ENCODE measurements around the gene PRICKLE1.
A peak's percentile ranks its signal among the peaks of the same experiment; 100 is the strongest.

Gene PRICKLE1

GRCh38 chr12:42432517-42433140, 156.9 kb downstream of the PRICKLE1 start:
- Mint-ChIP-seq H3K36me3 (ENCODE audit: low read depth) (peaks cover 33% of the 10 kb centered on the region), H3K9me3 (no peaks in the 10 kb centered on the region), H3K27me3 (ENCODE audit: low read depth) (no peaks in the 10 kb centered on the region), H3K27ac (peak overlapping the region in 2 of 3 experiments; percentile 1 to 30), H3K4me3 (no peak overlapping the region), H3K4me1 (peaks cover 4% of the 10 kb centered on the region)
- TF ChIP-seq CTCF (IDR thresholded peaks at IDR 0.05; ENCODE audit: unreplicated experiment in 3 of 3) = no peak

- Mint-ChIP-seq H3K36me3 (ENCODE audit: low read depth) (peaks cover 52% of the 10 kb centered on the region), H3K4me1 (peaks cover 16% of the 10 kb centered on the region), H3K9me3 (no peaks in the 10 kb centered on the region), H3K27ac (no peak overlapping the region), H3K4me3 (no peak overlapping the region), H3K27me3 (ENCODE audit: low read depth) (no peaks in the 10 kb centered on the region)
- TF ChIP-seq CTCF (IDR thresholded peaks at IDR 0.05; ENCODE audit: unreplicated experiment in 3 of 3) = no peak
Observed at GRCh38 chr12:42428850-42429249, 160.7 kb downstream of the PRICKLE1 start.

GRCh38 chr12:42426746-42427145, 162.8 kb downstream of the PRICKLE1 start:
- peaks cover 38% of the 10 kb centered on the region for H3K36me3 Mint-ChIP-seq (ENCODE audit: low read depth)
- H3K4me3 Mint-ChIP-seq = no peak overlapping the region
- TF ChIP-seq CTCF (IDR thresholded peaks at IDR 0.05; ENCODE audit: unreplicated experiment in 3 of 3) = no peak
- H3K27ac Mint-ChIP-seq = peak overlapping the region; percentile 55 to 67 (median 57)
- H3K27me3 Mint-ChIP-seq (ENCODE audit: low read depth) = no peaks in the 10 kb centered on the region
- H3K9me3 Mint-ChIP-seq = no peaks in the 10 kb centered on the region
- H3K4me1 Mint-ChIP-seq = peaks cover 15% of the 10 kb centered on the region

- no peak overlapping the region for H3K4me3 Mint-ChIP-seq
- no peak for TF ChIP-seq CTCF (IDR thresholded peaks at IDR 0.05; ENCODE audit: unreplicated experiment in 3 of 3)
- H3K4me1 Mint-ChIP-seq = peaks cover 24% of the 10 kb centered on the region
- no peaks in the 10 kb centered on the region for H3K9me3 Mint-ChIP-seq
- peaks cover 24% of the 10 kb centered on the region for H3K36me3 Mint-ChIP-seq (ENCODE audit: low read depth)
- peak overlapping the region; percentile 24 to 57 (median 53) for H3K27ac Mint-ChIP-seq
- H3K27me3 Mint-ChIP-seq (ENCODE audit: low read depth) = no peaks in the 10 kb centered on the region
Observed at GRCh38 chr12:42422785-42423184, 166.8 kb downstream of the PRICKLE1 start.

- Mint-ChIP-seq H3K4me3 (no peak overlapping the region), H3K27me3 (ENCODE audit: low read depth) (no peaks in the 10 kb centered on the region), H3K36me3 (ENCODE audit: low read depth) (peaks cover 19% of the 10 kb centered on the region), H3K4me1 (peaks cover 27% of the 10 kb centered on the region), H3K9me3 (no peaks in the 10 kb centered on the region), H3K27ac (peak overlapping the region; percentile 24 to 57 (median 53))
- no peak for TF ChIP-seq CTCF (IDR thresholded peaks at IDR 0.05; ENCODE audit: unreplicated experiment in 3 of 3)
Observed at GRCh38 chr12:42421844-42422779, 167.4 kb downstream of the PRICKLE1 start.

Measured in nephron (organoid).